CD14-positive monocyte (primary cell): ENCODE results near the gene SH3RF3. TPM values are rescaled to one million over a fixed set of nuclear protein-coding genes. Genes with fewer than 3 reads are reported as not detected.

ENCODE experiments used
- DNase-seq, 3 donors: peaks; one replicate each; pipeline ENCODE4 v3.0.0-alpha.2; 2011 to 2022
- H2AFZ ChIP-seq: 2 replicates; pipeline ENCODE4 v1.6.0; 2012; ENCODE audit warnings: mild to moderate bottlenecking, low read depth, low read length, inconsistent platforms; ENCODE audit not compliant: insufficient read depth, poor library complexity, severe bottlenecking
- H3K27ac ChIP-seq, 2 donors: 1 replicate in 1 of 2; 2 replicates in 1 of 2; pipeline ENCODE4 v1.5.1; 2012 to 2013; ENCODE audit warnings: low read length in 2 of 2, control low read depth in 1 of 2, inconsistent platforms in 1 of 2, low read depth in 1 of 2, mild to moderate bottlenecking in 1 of 2
- H3K27me3 ChIP-seq, 2 donors: one replicate each; pipeline versions ENCODE4 v1.6.0 to v1.6.1; 2011 to 2013; ENCODE audit warnings: low read length in 2 of 2; ENCODE audit not compliant: control insufficient read depth in 2 of 2, insufficient read depth in 2 of 2
- H3K36me3 ChIP-seq, 2 donors: replicated peaks in 1 of 2; 1 replicate in 1 of 2; 2 replicates in 1 of 2; pipeline versions ENCODE4 v1.5.1 to v1.6.1; 2012 to 2013; ENCODE audit warnings: low read length in 2 of 2, control low read depth in 1 of 2, inconsistent platforms in 1 of 2, mild to moderate bottlenecking in 1 of 2; ENCODE audit not compliant: insufficient read depth in 2 of 2, control insufficient read depth in 1 of 2
- H3K4me1 ChIP-seq, 2 donors: 1 replicate in 1 of 2; 2 replicates in 1 of 2; pipeline versions ENCODE4 v1.5.1 to v1.6.1; 2012 to 2013; ENCODE audit warnings: low read length in 2 of 2, control low read depth in 1 of 2, inconsistent platforms in 1 of 2, mild to moderate bottlenecking in 1 of 2, moderate library complexity in 1 of 2; ENCODE audit not compliant: insufficient read depth in 2 of 2, control insufficient read depth in 1 of 2
- H3K4me2 ChIP-seq: replicated peaks from 2 replicates; pipeline ENCODE3; 2012; ENCODE audit warnings: low read length, moderate library complexity, mild to moderate bottlenecking; ENCODE audit not compliant: poor library complexity, severe bottlenecking; ENCODE audit errors: extremely low read depth
- H3K4me3 ChIP-seq, 3 experiments: fragments of 200-600 bp in 1 of 3; sonication (generic) in 1 of 3; replicated peaks in 1 of 3; 1 replicate in 2 of 3; 2 replicates in 1 of 3; pipeline ENCODE4 v1.5.1; 2011 to 2013; ENCODE audit warnings: low read length in 3 of 3, mild to moderate bottlenecking in 3 of 3, control low read depth in 2 of 3, low read depth in 2 of 3, inconsistent platforms in 1 of 3, moderate library complexity in 1 of 3
- H3K79me2 ChIP-seq: 2 replicates; pipeline ENCODE4 v1.6.0; 2012; ENCODE audit warnings: mild to moderate bottlenecking, control low read depth, inconsistent platforms, low read length, moderate library complexity; ENCODE audit not compliant: insufficient read depth
- H3K9ac ChIP-seq: 2 replicates; pipeline ENCODE4 v1.6.0; 2017; ENCODE audit warnings: low read length, mild to moderate bottlenecking; ENCODE audit not compliant: insufficient read depth, poor library complexity, severe bottlenecking
- H3K9me3 ChIP-seq, 2 donors: replicated peaks in 1 of 2; 1 replicate in 1 of 2; 2 replicates in 1 of 2; pipeline versions ENCODE4 v1.5.1 to v1.6.1; 2012 to 2013; ENCODE audit warnings: low read length in 2 of 2, control low read depth in 1 of 2; ENCODE audit not compliant: control insufficient read depth in 1 of 2, insufficient read depth in 1 of 2
- H4K20me1 ChIP-seq: 2 replicates; pipeline ENCODE4 v1.6.0; 2012; ENCODE audit warnings: mild to moderate bottlenecking, low read length, control low read depth, moderate library complexity; ENCODE audit not compliant: insufficient read depth
- H3K27ac Mint-ChIP-seq, 7 donors: one replicate each; pipeline ENCODE4 v1.8.0; 2020; ENCODE audit warnings: mild to moderate bottlenecking in 7 of 7, mixed read lengths in 7 of 7, moderate library complexity in 6 of 7, inconsistent platforms in 2 of 7
- H3K27me3 Mint-ChIP-seq, 3 donors: one replicate each; pipeline ENCODE4 v1.8.0; 2021 to 2022; ENCODE audit warnings: low read depth in 3 of 3, mild to moderate bottlenecking in 3 of 3, mixed read lengths in 3 of 3, moderate library complexity in 3 of 3, inconsistent platforms in 1 of 3
- H3K36me3 Mint-ChIP-seq, 2 donors: one replicate each; pipeline ENCODE4 v1.8.0; 2020; ENCODE audit warnings: mixed read lengths in 2 of 2, inconsistent platforms in 1 of 2, mild to moderate bottlenecking in 1 of 2
- H3K4me1 Mint-ChIP-seq: one replicate; pipeline ENCODE4 v1.8.0; 2020; ENCODE audit warnings: mild to moderate bottlenecking, mixed read lengths
- H3K4me3 Mint-ChIP-seq, 2 donors: one replicate each; pipeline ENCODE4 v1.8.0; 2020; ENCODE audit warnings: mild to moderate bottlenecking in 2 of 2, mixed read lengths in 2 of 2, moderate library complexity in 1 of 2
- H3K9me3 Mint-ChIP-seq, 7 donors: one replicate each; pipeline ENCODE4 v1.8.0; 2020 to 2022; ENCODE audit warnings: mixed read lengths in 7 of 7, mild to moderate bottlenecking in 6 of 7, moderate library complexity in 6 of 7, inconsistent platforms in 2 of 7
- WGBS: methylation state at CpG from one replicate; pipeline ENCODE4 v1.1.5; 2013; ENCODE audit warnings: missing lambda C conversion rate; ENCODE audit not compliant: insufficient coverage; 5-methylcytosine and 5-hydroxymethylcytosine counted together
- intact Hi-C, 2 donors: fragments of 100-400 bp; cut with micrococcal nuclease; formaldehyde crosslinking; loops; one replicate each; pipeline versions ENCODE4 v1.15.0 to v1.15.1; 2023
- polyA plus RNA-seq, 3 donors: library from polyadenylated mRNA; depleted of rRNA in 1 of 3; unstranded in 2 of 3; stranded (reverse) in 1 of 3; fragments of 300-500 nt in 2 of 3; fragments of >200 nt in 1 of 3; fragmentation: Illumina TruSeq in 2 of 3; gene quantifications; 1 replicate in 2 of 3; 2 replicates in 1 of 3; pipeline ENCODE4 v1.2.3, GENCODE V29; 2012 to 2021
- TF ChIP-seq, protein P1 (sequence below): fragments of 200-600 bp; IDR thresholded peaks from one replicate; pipeline ENCODE4 v1.8.0; 2022; ENCODE audit warnings: antibody characterized with exemption, mild to moderate bottlenecking

The SH3RF3 gene
- polyA plus RNA-seq, 3 donors: 0.25 to 0.75 (median 0.34) TPM

DNA sequence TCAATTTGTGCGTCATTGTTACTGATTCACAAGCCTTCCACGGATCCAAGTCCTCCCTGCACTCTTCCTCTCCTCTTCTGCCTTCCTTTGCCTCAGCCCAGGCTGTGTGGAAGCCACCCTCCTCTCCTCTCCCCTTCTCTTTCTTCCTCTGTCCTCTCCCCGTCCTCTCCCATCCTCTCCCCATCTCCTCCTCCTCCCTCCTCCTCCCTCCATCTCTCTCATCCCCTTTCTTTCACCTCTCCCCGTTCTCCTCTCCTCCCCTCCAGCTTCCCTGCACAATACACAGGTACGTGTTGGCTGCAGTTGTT is 301.3 kb downstream of the SH3RF3 start:
- no peaks in the 10 kb centered on the region for H3K27me3 ChIP-seq
- H2AFZ ChIP-seq: no peak overlapping the region
- H3K4me1 ChIP-seq: no peaks in the 10 kb centered on the region
- no peak overlapping the region for H3K27ac ChIP-seq
- H3K9me3 ChIP-seq: no peaks in the 10 kb centered on the region
- intact Hi-C loops: no loop called here
- H3K4me2 ChIP-seq: no peak overlapping the region
- 79% methylated on average over 3 of the region's 5 CpGs for WGBS
- Mint-ChIP-seq H3K9me3 (no peaks in the 10 kb centered on the region), H3K27ac (no peak overlapping the region), H3K36me3 (no peaks in the 10 kb centered on the region), H3K4me3 (no peak overlapping the region), H3K4me1 (no peaks in the 10 kb centered on the region), H3K27me3 (peaks cover 0 to 4% (median 0%) of the 10 kb centered on the region in 3 donors)
- H4K20me1 ChIP-seq: no peaks in the 10 kb centered on the region
- TF ChIP-seq, protein P1, sequence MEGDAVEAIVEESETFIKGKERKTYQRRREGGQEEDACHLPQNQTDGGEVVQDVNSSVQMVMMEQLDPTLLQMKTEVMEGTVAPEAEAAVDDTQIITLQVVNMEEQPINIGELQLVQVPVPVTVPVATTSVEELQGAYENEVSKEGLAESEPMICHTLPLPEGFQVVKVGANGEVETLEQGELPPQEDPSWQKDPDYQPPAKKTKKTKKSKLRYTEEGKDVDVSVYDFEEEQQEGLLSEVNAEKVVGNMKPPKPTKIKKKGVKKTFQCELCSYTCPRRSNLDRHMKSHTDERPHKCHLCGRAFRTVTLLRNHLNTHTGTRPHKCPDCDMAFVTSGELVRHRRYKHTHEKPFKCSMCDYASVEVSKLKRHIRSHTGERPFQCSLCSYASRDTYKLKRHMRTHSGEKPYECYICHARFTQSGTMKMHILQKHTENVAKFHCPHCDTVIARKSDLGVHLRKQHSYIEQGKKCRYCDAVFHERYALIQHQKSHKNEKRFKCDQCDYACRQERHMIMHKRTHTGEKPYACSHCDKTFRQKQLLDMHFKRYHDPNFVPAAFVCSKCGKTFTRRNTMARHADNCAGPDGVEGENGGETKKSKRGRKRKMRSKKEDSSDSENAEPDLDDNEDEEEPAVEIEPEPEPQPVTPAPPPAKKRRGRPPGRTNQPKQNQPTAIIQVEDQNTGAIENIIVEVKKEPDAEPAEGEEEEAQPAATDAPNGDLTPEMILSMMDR: no peak
- no peak overlapping the region for H3K4me3 ChIP-seq
- no peak overlapping the region for H3K9ac ChIP-seq
- no peak for DNase-seq
- H3K79me2 ChIP-seq: no peaks in the 10 kb centered on the region
- no peaks in the 10 kb centered on the region for H3K36me3 ChIP-seq

DNA sequence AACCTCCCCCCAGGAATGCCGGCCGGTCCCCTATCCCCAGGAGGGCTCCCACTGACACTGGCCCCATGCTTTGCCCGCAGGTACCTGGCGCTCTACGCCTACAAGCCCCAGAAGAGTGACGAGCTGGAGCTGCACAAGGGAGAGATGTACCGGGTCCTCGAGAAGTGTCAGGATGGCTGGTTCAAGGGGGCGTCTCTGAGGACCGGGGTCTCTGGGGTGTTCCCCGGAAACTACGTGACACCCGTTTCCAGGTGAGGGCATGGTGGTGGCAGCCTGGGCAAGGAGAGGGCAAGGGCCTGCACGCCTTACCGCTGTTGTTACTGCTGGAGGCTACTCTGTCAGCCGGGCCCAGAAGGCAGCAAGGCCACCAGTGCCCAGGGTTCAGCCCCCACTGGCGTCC is 303.4 kb downstream of the SH3RF3 start:
- no peaks in the 10 kb centered on the region for H3K79me2 ChIP-seq
- Mint-ChIP-seq H3K4me3 (no peak overlapping the region), H3K27ac (no peak overlapping the region), H3K27me3 (peaks cover 0 to 4% (median 2%) of the 10 kb centered on the region in 3 donors), H3K9me3 (no peaks in the 10 kb centered on the region), H3K36me3 (no peaks in the 10 kb centered on the region), H3K4me1 (no peaks in the 10 kb centered on the region)
- H3K4me3 ChIP-seq: no peak overlapping the region
- H3K9me3 ChIP-seq: no peaks in the 10 kb centered on the region
- intact Hi-C loops: no loop called here
- no peaks in the 10 kb centered on the region for H4K20me1 ChIP-seq
- no peaks in the 10 kb centered on the region for H3K36me3 ChIP-seq
- H2AFZ ChIP-seq: no peak overlapping the region
- TF ChIP-seq, protein P1: no peak
- DNase-seq: no peak
- no peaks in the 10 kb centered on the region for H3K27me3 ChIP-seq
- no peak overlapping the region for H3K27ac ChIP-seq
- WGBS: 98% methylated on average over 15 of the region's 17 CpGs
- no peak overlapping the region for H3K4me2 ChIP-seq
- no peak overlapping the region for H3K9ac ChIP-seq
- no peaks in the 10 kb centered on the region for H3K4me1 ChIP-seq
